Endothelial cell of umbilical vein (primary cell): Measurements from ENCODE around the gene TBC1D17. TPM values are rescaled to one million over a fixed set of nuclear protein-coding genes. Genes with fewer than 3 reads are reported as not detected.

Experiments used
- BruUV-seq: library from RNA; stranded (reverse); fragments of 400-500 nt; replicated peaks from 2 replicates; lab custom pipeline; 2021; lab: Mats Ljungman, UMichigan
- CTCF ChIA-PET: fragments of 300-600, 350-600 bp; sonication (Branson Sonifier 250); formaldehyde crosslinking; loops from one replicate; lab custom pipeline; 2021; ENCODE audit warnings: antibody characterized with exemption, inconsistent platforms; lab: Charles Lee
- POLR2A ChIA-PET: fragments of 300-600, 350-600 bp; sonication (Branson Sonifier 250); formaldehyde crosslinking; loops from one replicate; lab custom pipeline; 2021; ENCODE audit warnings: antibody characterized with exemption, inconsistent platforms; lab: Charles Lee
- DNase-seq: peaks from one replicate; pipeline ENCODE4 v3.0.0-alpha.2; 2011; ENCODE audit warnings: low read depth, low spot score
- FAIRE-seq: peaks from 2 replicates; lab custom pipeline; 2011; peaks lifted over from hg19 to GRCh38; lab: Jason Lieb, UNC
- H2AFZ ChIP-seq: 2 replicates; pipeline ENCODE4 v1.6.0; 2012; ENCODE audit warnings: low read depth, low read length, control low read depth, inconsistent platforms
- H3K27ac ChIP-seq: 2 replicates; pipeline ENCODE4 v1.5.1; 2011; ENCODE audit warnings: low read depth, mild to moderate bottlenecking, control low read depth, low read length, moderate library complexity; ENCODE audit not compliant: insufficient read depth
- H3K27me3 ChIP-seq, 2 experiments: 2 replicates each; pipeline versions ENCODE4 v1.6.0 to v1.6.1; 2011; ENCODE audit warnings: low read length in 2 of 2, mixed read lengths in 1 of 2; ENCODE audit not compliant: control insufficient read depth in 2 of 2, insufficient read depth in 2 of 2
- H3K36me3 ChIP-seq, 2 experiments: 2 replicates in 1 of 2; 3 replicates in 1 of 2; pipeline ENCODE4 v1.5.1; 2011; ENCODE audit warnings: low read length in 2 of 2, mild to moderate bottlenecking in 1 of 2, moderate library complexity in 1 of 2; ENCODE audit not compliant: control insufficient read depth in 2 of 2, insufficient read depth in 2 of 2; ENCODE audit errors: extremely low read depth in 1 of 2
- H3K4me1 ChIP-seq: 3 replicates; pipeline ENCODE4 v1.5.1; 2011; ENCODE audit warnings: mild to moderate bottlenecking, low read length; ENCODE audit not compliant: control insufficient read depth, insufficient read depth; ENCODE audit errors: extremely low read depth
- H3K4me2 ChIP-seq: 2 replicates; pipeline ENCODE4 v1.6.1; 2011; ENCODE audit warnings: low read length, control low read depth, mixed read lengths; ENCODE audit not compliant: insufficient read depth
- H3K4me3 ChIP-seq, 3 experiments: fragments of 200-600 bp in 1 of 3; sonication (generic), shearing (Covaris generic) in 1 of 3; replicated peaks in 1 of 3; 2 replicates each; pipeline ENCODE4 v1.5.1; 2011 to 2016; ENCODE audit warnings: control low read depth in 3 of 3, low read length in 3 of 3, mild to moderate bottlenecking in 2 of 3, inconsistent platforms in 1 of 3, low read depth in 1 of 3, moderate library complexity in 1 of 3; ENCODE audit not compliant: insufficient read depth in 1 of 3
- H3K79me2 ChIP-seq: 2 replicates; pipeline ENCODE4 v1.6.0; 2012; ENCODE audit warnings: low read length, inconsistent platforms; ENCODE audit not compliant: control insufficient read depth, insufficient read depth
- H3K9ac ChIP-seq: replicated peaks from 2 replicates; pipeline ENCODE3; 2011; ENCODE audit warnings: low read length, control low read depth; ENCODE audit not compliant: insufficient read depth; ENCODE audit errors: extremely low read depth
- H3K9me1 ChIP-seq: replicated peaks from 3 replicates; pipeline ENCODE4 v1.6.0; 2011; ENCODE audit warnings: mild to moderate bottlenecking, low read length; ENCODE audit not compliant: control insufficient read depth, insufficient read depth; ENCODE audit errors: extremely low read depth
- H3K9me3 ChIP-seq: replicated peaks from 2 replicates; pipeline ENCODE4 v1.5.1; 2012; ENCODE audit warnings: low read length, inconsistent platforms; ENCODE audit not compliant: control insufficient read depth, insufficient read depth
- H4K20me1 ChIP-seq: replicated peaks from 2 replicates; pipeline ENCODE3; 2011; ENCODE audit warnings: mild to moderate bottlenecking, low read length; ENCODE audit not compliant: control insufficient read depth, insufficient read depth; ENCODE audit errors: extremely low read depth
- EZH2 ChIP-seq: IDR thresholded peaks from 2 replicates; pipeline ENCODE4 v1.6.1; 2012; ENCODE audit warnings: borderline replicate concordance, low read depth, mild to moderate bottlenecking, moderate library complexity, low read length, inconsistent platforms; ENCODE audit not compliant: severe bottlenecking
- FOS ChIP-seq: IDR thresholded peaks from 2 replicates; pipeline ENCODE4 v1.6.1; 2011; ENCODE audit warnings: mild to moderate bottlenecking, low read length, moderate library complexity, borderline replicate concordance; ENCODE audit not compliant: insufficient read depth
- GATA2 ChIP-seq: IDR thresholded peaks from 2 replicates; pipeline ENCODE4 v1.7.0; 2011; ENCODE audit warnings: low read depth, mild to moderate bottlenecking, moderate library complexity, mixed read lengths, low read length; ENCODE audit not compliant: insufficient read length, insufficient read depth
- JUN ChIP-seq: IDR thresholded peaks from 2 replicates; pipeline ENCODE4 v1.6.1; 2011; ENCODE audit warnings: borderline replicate concordance, low read depth; ENCODE audit not compliant: insufficient read length, insufficient read depth
- MYC ChIP-seq: IDR thresholded peaks from one replicate; pipeline ENCODE4 v1.6.1; 2011; ENCODE audit warnings: mild to moderate bottlenecking, low read depth, low read length
- POLR2A ChIP-seq: IDR thresholded peaks from 2 replicates; pipeline ENCODE4 v1.6.1; 2012; ENCODE audit warnings: low read depth, mild to moderate bottlenecking, control low read depth, low read length
- POLR2AphosphoS5 ChIP-seq: IDR thresholded peaks from 2 replicates; pipeline ENCODE4 v1.6.1; 2012; ENCODE audit warnings: low read depth, mild to moderate bottlenecking, control low read depth, low read length, moderate library complexity; ENCODE audit not compliant: insufficient read depth
- dilution Hi-C: fragments of 300-500 bp; cut with MboI; formaldehyde crosslinking; loops from one replicate; pipeline ENCODE4 v1.15.0; 2019; ENCODE audit warnings: low sequenced_read_pairs; ENCODE audit not compliant: extremely low pct_ligation_motif_present
- intact Hi-C: fragments of 100-400 bp; cut with micrococcal nuclease; formaldehyde crosslinking; loops from one replicate; pipeline ENCODE4 v1.10.0; 2022
- polyA plus RNA-seq, 4 experiments: library from polyadenylated mRNA; depleted of rRNA in 3 of 4; stranded (reverse) in 3 of 4; unstranded in 1 of 4; fragments of >200 nt; gene quantifications; 2 replicates each; pipeline versions ENCODE4 v1.2.1 to v1.2.3, GENCODE V29; 2011 to 2012; ENCODE audit warnings: missing spikeins in 1 of 4
- total RNA-seq: library from RNA; stranded (reverse); gene quantifications from 2 replicates; pipeline ENCODE4 v1.2.3, GENCODE V29; 2021
- TF ChIP-seq, protein P1 (sequence below), 2 donors: IDR thresholded peaks; 1 replicate in 1 of 2; 2 replicates in 1 of 2; pipeline ENCODE4 v1.5.1; 2011; ENCODE audit warnings: low read length in 2 of 2, mild to moderate bottlenecking in 2 of 2, moderate library complexity in 2 of 2, control low read depth in 1 of 2, inconsistent platforms in 1 of 2, low read depth in 1 of 2; ENCODE audit not compliant: insufficient read depth in 1 of 2; ENCODE audit errors: extremely low read depth in 1 of 2
- TF ChIP-seq, protein P2 (sequence below): IDR thresholded peaks from 2 replicates; pipeline ENCODE4 v1.6.1; 2011; ENCODE audit not compliant: insufficient read depth, insufficient read length

Gene TBC1D17
- total and polyA plus RNA-seq, 2 donors (not counting 3 experiments of a cell fraction or from before 2014, with no cell fraction given): 34.2 to 39.3 TPM

DNA sequence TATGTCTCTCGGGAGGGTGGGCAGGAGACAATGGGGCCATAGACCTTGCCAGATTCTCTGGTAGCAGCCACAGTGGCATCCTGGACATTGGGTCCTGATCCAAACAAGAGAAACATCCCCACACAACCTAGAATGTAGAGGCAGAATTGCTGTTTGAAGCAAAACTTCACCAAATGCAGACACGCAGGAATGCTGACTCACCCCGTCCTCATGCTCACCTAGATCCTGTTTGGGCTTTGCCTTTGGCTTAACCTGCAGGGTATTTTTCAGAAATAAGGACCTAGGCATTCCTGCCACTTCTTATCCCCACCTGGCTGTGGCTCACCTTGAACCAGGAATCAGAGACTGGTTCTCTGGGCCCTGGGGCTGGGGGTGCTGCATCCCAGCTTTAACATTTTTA, 7.3 kb downstream of the TBC1D17 start:
- H3K27ac ChIP-seq: no peak overlapping the region
- H3K79me2 ChIP-seq: no peaks in the 10 kb centered on the region
- dilution Hi-C loops (no loop called here), intact Hi-C loops (no loop called here)
- ChIA-PET POLR2A (no interaction called here), CTCF (no interaction called here)
- H3K4me3 ChIP-seq: no peak overlapping the region
- FAIRE-seq (no peak), DNase-seq (no peak)
- no TSS peak for BruUV-seq
- peaks cover 18 to 45% of the 10 kb centered on the region in 2 experiments for H3K36me3 ChIP-seq
- no peak overlapping the region for H3K9ac ChIP-seq
- no peaks in the 10 kb centered on the region for H4K20me1 ChIP-seq
- H3K4me2 ChIP-seq: no peak overlapping the region
- H3K4me1 ChIP-seq: no peaks in the 10 kb centered on the region
- H2AFZ ChIP-seq: no peak overlapping the region
- H3K9me1 ChIP-seq: no peaks in the 10 kb centered on the region
- no peaks in the 10 kb centered on the region for H3K9me3 ChIP-seq
- no peak for TF ChIP-seq EZH2
- no peak for TF ChIP-seq FOS
- TF ChIP-seq POLR2AphosphoS5: no peak
- TF ChIP-seq POLR2A: no peak
- no peak for TF ChIP-seq GATA2
- no peak for TF ChIP-seq MYC
- TF ChIP-seq, protein P1, sequence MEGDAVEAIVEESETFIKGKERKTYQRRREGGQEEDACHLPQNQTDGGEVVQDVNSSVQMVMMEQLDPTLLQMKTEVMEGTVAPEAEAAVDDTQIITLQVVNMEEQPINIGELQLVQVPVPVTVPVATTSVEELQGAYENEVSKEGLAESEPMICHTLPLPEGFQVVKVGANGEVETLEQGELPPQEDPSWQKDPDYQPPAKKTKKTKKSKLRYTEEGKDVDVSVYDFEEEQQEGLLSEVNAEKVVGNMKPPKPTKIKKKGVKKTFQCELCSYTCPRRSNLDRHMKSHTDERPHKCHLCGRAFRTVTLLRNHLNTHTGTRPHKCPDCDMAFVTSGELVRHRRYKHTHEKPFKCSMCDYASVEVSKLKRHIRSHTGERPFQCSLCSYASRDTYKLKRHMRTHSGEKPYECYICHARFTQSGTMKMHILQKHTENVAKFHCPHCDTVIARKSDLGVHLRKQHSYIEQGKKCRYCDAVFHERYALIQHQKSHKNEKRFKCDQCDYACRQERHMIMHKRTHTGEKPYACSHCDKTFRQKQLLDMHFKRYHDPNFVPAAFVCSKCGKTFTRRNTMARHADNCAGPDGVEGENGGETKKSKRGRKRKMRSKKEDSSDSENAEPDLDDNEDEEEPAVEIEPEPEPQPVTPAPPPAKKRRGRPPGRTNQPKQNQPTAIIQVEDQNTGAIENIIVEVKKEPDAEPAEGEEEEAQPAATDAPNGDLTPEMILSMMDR (IDR thresholded peaks at IDR 0.05; ENCODE audit: extremely low read depth in 1 of 2, insufficient read depth in 1 of 2, low read depth in 1 of 2, low read length in 2 of 2): no peak
- TF ChIP-seq JUN: no peak
- TF ChIP-seq, protein P2, sequence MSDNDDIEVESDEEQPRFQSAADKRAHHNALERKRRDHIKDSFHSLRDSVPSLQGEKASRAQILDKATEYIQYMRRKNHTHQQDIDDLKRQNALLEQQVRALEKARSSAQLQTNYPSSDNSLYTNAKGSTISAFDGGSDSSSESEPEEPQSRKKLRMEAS: no peak
- no peaks in the 10 kb centered on the region for H3K27me3 ChIP-seq
